ENCODE data around the gene FBXO28. TPM values are rescaled to one million over a fixed set of nuclear protein-coding genes. Genes with fewer than 3 reads are reported as not detected.

Gene FBXO28
- total and polyA plus RNA-seq, 10 of the 15 experiments (the other 5 are each of a cell fraction or from before 2014, with no cell fraction given) = 4.3 to 23.2 (median 18.4) TPM

GRCh38 chr1:224182866-224183590 is 69.1 kb downstream of the FBXO28 start, which contains the start of gene DEGS1 (continued):
- peak; percentile 62; the same call in 1 of the 2 replicates for TF ChIP-seq BCLAF1 (IDR thresholded peaks at IDR 0.05)
- TF ChIP-seq EZH2 (IDR thresholded peaks at IDR 0.05; ENCODE audit: borderline replicate concordance, control insufficient read depth, low read depth, low read length) = no peak
- TF ChIP-seq ATF2 (IDR thresholded peaks at IDR 0.05; ENCODE audit: low read length) = no peak
- TF ChIP-seq CTCF (IDR thresholded peaks at IDR 0.05 in 2 of 3, conservative IDR thresholded peaks at IDR 0.05 in 1 of 3; ENCODE audit: control insufficient read depth in 2 of 3, extremely low read depth in 1 of 3, insufficient read depth in 1 of 3, low read depth in 3 of 3, low read length in 3 of 3) = no peak
- peak; percentile 57; the same call in 1 of the 2 replicates for TF ChIP-seq MAX (IDR thresholded peaks at IDR 0.05; ENCODE audit: low read depth, low read length)
- TF ChIP-seq FOS (IDR thresholded peaks at IDR 0.05; ENCODE audit: borderline replicate concordance, extremely low read depth, insufficient read length) = no peak
- no peak; the same call in 1 of the 2 replicates for TF ChIP-seq MLLT1 (IDR thresholded peaks at IDR 0.05)
- TF ChIP-seq TCF3 (IDR thresholded peaks at IDR 0.05; ENCODE audit: borderline replicate concordance, insufficient read depth, low read depth, low read length) = peak; percentile 46; the same call in 1 of the 2 replicates
- no peak for TF ChIP-seq ELK1 (IDR thresholded peaks at IDR 0.05; ENCODE audit: low read depth, low read length)
- TF ChIP-seq KAT2A (conservative IDR thresholded peaks at IDR 0.05; ENCODE audit: control insufficient read depth, low read depth, low read length) = no peak
- peak; percentile 57; the same call in 1 of the 2 replicates for TF ChIP-seq NBN (IDR thresholded peaks at IDR 0.05)
- TF ChIP-seq LARP7 (IDR thresholded peaks at IDR 0.05) = peak; percentile 100
- TF ChIP-seq EED (IDR thresholded peaks at IDR 0.05; ENCODE audit: low read depth) = peak; percentile 25; the same call in 1 of the 2 replicates
- no peak for TF ChIP-seq SMAD1 (IDR thresholded peaks at IDR 0.05; ENCODE audit: low read depth, partially characterized antibody)
- TF ChIP-seq MEF2B (IDR thresholded peaks at IDR 0.05; ENCODE audit: partially characterized antibody, poor library complexity, severe bottlenecking) = no peak
- TF ChIP-seq TBL1XR1 (IDR thresholded peaks at IDR 0.05; ENCODE audit: low read depth, low read length) = peak; percentile 17
